SW 1271 (cell line): ENCODE measurements around the gene FCRL6.

Source experiments
- DNase-seq, 2 experiments: peaks; one replicate each; lab custom pipeline; 2025; lab: John Stamatoyannopoulos, UW

FCRL6 gene

DNA sequence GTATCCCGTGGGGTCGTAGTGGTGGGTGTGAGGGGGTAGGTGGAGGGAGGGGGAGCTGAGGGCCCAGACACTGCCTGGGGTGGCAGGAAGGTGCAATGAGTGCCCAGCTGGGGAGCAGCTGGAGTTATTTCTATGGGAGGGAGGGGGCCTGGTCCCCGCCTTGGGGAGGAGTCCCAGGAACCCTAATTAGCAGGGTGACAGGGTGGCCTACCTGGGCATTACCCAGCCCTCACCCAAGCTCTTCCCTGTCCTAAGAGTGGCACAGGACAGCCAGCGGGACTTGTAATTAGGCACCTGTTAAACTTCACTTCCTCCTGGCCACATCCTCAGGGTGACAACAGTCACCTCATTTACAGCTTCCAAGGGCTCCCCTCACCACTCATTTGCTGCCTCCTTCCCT, 60.4 kb downstream of the FCRL6 start, which contains the start of gene VSIG8:
TSS of gene VSIG8 (minus strand) at position 101 of the 400 bp plus-strand sequence. CDS start 136 bp downstream, outside the sequence.
- no peak for DNase-seq

DNA sequence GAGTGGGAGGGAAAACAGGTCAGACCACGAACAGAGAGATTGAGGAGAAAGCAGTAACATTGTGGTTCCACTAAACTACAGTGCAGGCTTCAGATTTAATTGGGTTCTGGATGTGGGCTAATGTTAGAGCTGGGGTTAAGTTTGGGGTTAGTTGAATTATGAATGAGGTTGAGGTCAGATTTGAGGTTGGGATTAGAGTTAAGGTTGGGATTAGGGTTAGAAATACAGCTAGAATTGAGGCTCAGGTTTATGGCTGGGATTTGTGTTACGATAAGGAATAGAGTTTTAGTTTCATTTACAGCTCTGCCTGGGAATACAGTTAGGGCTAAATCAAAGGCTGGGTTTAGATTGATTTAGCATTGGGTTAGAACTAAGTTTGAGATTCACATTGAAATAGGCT, 62.1 kb downstream of the FCRL6 start:
- DNase-seq, result no peak
